GM12878 (cell line): ENCODE results near the gene SORCS2. TPM values are rescaled to one million over a fixed set of nuclear protein-coding genes. Genes with fewer than 3 reads are reported as not detected.

Source experiments
- ATAC-seq: fragments of 200-7000 bp; cut with Tn5 transposase; 3 replicates; pipeline ENCODE4 v1.9.1; 2020; ENCODE audit warnings: mild to moderate bottlenecking, moderate library complexity
- BruUV-seq: library from RNA; stranded (reverse); fragments of 400-500 nt; replicated peaks from 2 replicates; lab custom pipeline; 2021; lab: Mats Ljungman, UMichigan
- CTCF ChIA-PET: fragments of 300-600 bp; sonication (Branson Sonifier 250); formaldehyde crosslinking; extraction: SDS; loops from one replicate; lab custom pipeline; 2021; ENCODE audit warnings: inconsistent platforms; lab: Yijun Ruan, JAX
- POLR2A ChIA-PET: fragments of 350-600 bp; formaldehyde crosslinking; extraction: SDS; loops from one replicate; lab custom pipeline; 2021; ENCODE audit warnings: inconsistent platforms; lab: Charles Lee
- RAD21 ChIA-PET: fragments of 300-600 bp; sonication (Branson Sonifier 250); formaldehyde crosslinking; loops from one replicate; lab custom pipeline; 2023; ENCODE audit warnings: antibody characterized with exemption; ENCODE audit not compliant: unreplicated experiment; lab: Charles Lee
- SMC1A ChIA-PET: fragments of 300-600 bp; sonication (Branson Sonifier 250); formaldehyde crosslinking; loops from one replicate; lab custom pipeline; 2023; ENCODE audit not compliant: unreplicated experiment, uncharacterized antibody; lab: Charles Lee
- DNase-seq: peaks from one replicate; pipeline ENCODE4 v3.0.0-alpha.2; 2011; ENCODE audit warnings: low read depth, low spot score
- FAIRE-seq: peaks from 3 replicates; lab custom pipeline; 2011; peaks lifted over from hg19 to GRCh38; lab: Jason Lieb, UNC
- H2AFZ ChIP-seq: 2 replicates; pipeline ENCODE4 v1.6.0; 2011; ENCODE audit warnings: low read depth, low read length, control low read depth; ENCODE audit not compliant: control insufficient read depth
- H3K27ac ChIP-seq: 2 replicates; pipeline ENCODE4 v1.5.1; 2011; ENCODE audit warnings: control low read depth; ENCODE audit not compliant: control insufficient read depth, insufficient read depth
- H3K27me3 ChIP-seq, 2 experiments: replicated peaks in 1 of 2; 2 replicates each; pipeline versions ENCODE4 v1.6.0 to v1.6.1; 2011; ENCODE audit warnings: low read length in 1 of 2; ENCODE audit not compliant: control insufficient read depth in 2 of 2, insufficient read depth in 2 of 2
- H3K36me3 ChIP-seq, 2 experiments: 2 replicates each; pipeline ENCODE4 v1.5.1; 2011; ENCODE audit warnings: low read length in 1 of 2; ENCODE audit not compliant: control insufficient read depth in 2 of 2, insufficient read depth in 2 of 2
- H3K4me1 ChIP-seq: 2 replicates; pipeline ENCODE4 v1.6.1; 2011; ENCODE audit warnings: mild to moderate bottlenecking, low read length, moderate library complexity, mixed read lengths; ENCODE audit not compliant: control insufficient read depth, insufficient read depth
- H3K4me2 ChIP-seq: 2 replicates; pipeline ENCODE4 v1.6.0; 2011; ENCODE audit warnings: control low read depth; ENCODE audit not compliant: control insufficient read depth, insufficient read depth
- H3K4me3 ChIP-seq: fragments of 200-600 bp; sonication (generic); 2 replicates; pipeline ENCODE4 v1.5.1; 2016
- H3K79me2 ChIP-seq: 2 replicates; pipeline ENCODE4 v1.6.0; 2011; ENCODE audit warnings: low read length; ENCODE audit not compliant: control insufficient read depth, insufficient read depth
- H3K9ac ChIP-seq: 2 replicates; pipeline ENCODE4 v1.8.0; 2011; ENCODE audit warnings: low read length, control low read depth, mixed read lengths; ENCODE audit not compliant: control insufficient read depth, insufficient read depth
- H3K9me3 ChIP-seq: replicated peaks from 3 replicates; pipeline ENCODE4 v1.5.1; 2011; ENCODE audit warnings: mild to moderate bottlenecking, low read length; ENCODE audit not compliant: control insufficient read depth, insufficient read depth
- H4K20me1 ChIP-seq: 2 replicates; pipeline ENCODE4 v1.6.0; 2011; ENCODE audit not compliant: control insufficient read depth, insufficient read depth
- BACH1 ChIP-seq: fragments of 450-650 bp; IDR thresholded peaks from 2 replicates; pipeline ENCODE4 v1.6.1; 2017; ENCODE audit warnings: mild to moderate bottlenecking, borderline replicate concordance
- BCL11A ChIP-seq: IDR thresholded peaks from 2 replicates; pipeline ENCODE4 v1.6.1; 2011; ENCODE audit warnings: low read depth, low read length
- CHD1 ChIP-seq: IDR thresholded peaks from 2 replicates; pipeline ENCODE4 v1.6.1; 2012; ENCODE audit warnings: low read depth, low read length, improper control_type of control experiment
- CHD2 ChIP-seq: IDR thresholded peaks from 2 replicates; pipeline ENCODE4 v1.6.1; 2011; ENCODE audit warnings: low read depth, low read length, improper control_type of control experiment, borderline replicate concordance
- DPF2 ChIP-seq: fragments of 450-650 bp; IDR thresholded peaks from 2 replicates; pipeline ENCODE4 v1.6.1; 2017; ENCODE audit warnings: mild to moderate bottlenecking
- EZH2 ChIP-seq: IDR thresholded peaks from 2 replicates; pipeline ENCODE4 v1.6.1; 2012; ENCODE audit warnings: low read depth, mild to moderate bottlenecking, control low read depth, inconsistent platforms, low read length, borderline replicate concordance; ENCODE audit not compliant: control insufficient read depth
- HCFC1 ChIP-seq: fragments of 150-350 bp; IDR thresholded peaks from 2 replicates; pipeline ENCODE4 v1.6.1; 2014; ENCODE audit warnings: low read length
- HDAC2 ChIP-seq: fragments of 200-600 bp; sonication (generic); IDR thresholded peaks from 2 replicates; pipeline ENCODE4 v1.6.1; 2017
- IKZF2 ChIP-seq, 2 experiments: fragments of 450-650 bp; IDR thresholded peaks; 2 replicates each; pipeline ENCODE4 v1.6.1; 2017; ENCODE audit warnings: mild to moderate bottlenecking in 2 of 2, moderate library complexity in 2 of 2
- RAD51 ChIP-seq: fragments of 450-650 bp; IDR thresholded peaks from 2 replicates; pipeline ENCODE4 v1.6.1; 2016; ENCODE audit warnings: moderate library complexity, mild to moderate bottlenecking, inconsistent platforms
- RUNX3 ChIP-seq: IDR thresholded peaks from 2 replicates; pipeline ENCODE4 v1.6.1; 2012; ENCODE audit warnings: low read length, inconsistent platforms
- SMAD1 ChIP-seq: fragments of 450-650 bp; IDR thresholded peaks from 2 replicates; pipeline ENCODE4 v1.6.1; 2018; ENCODE audit warnings: mild to moderate bottlenecking, low read depth; ENCODE audit not compliant: partially characterized antibody
- SREBF1 ChIP-seq: IDR thresholded peaks from 2 replicates; pipeline ENCODE4 v1.6.1; 2012; ENCODE audit warnings: mild to moderate bottlenecking, low read length
- TCF12 ChIP-seq: IDR thresholded peaks from 2 replicates; pipeline ENCODE4 v1.6.1; 2011; ENCODE audit warnings: low read depth, mild to moderate bottlenecking, low read length
- YY1 ChIP-seq: IDR thresholded peaks from 2 replicates; pipeline ENCODE4 v1.6.1; 2011; ENCODE audit warnings: low read depth, mild to moderate bottlenecking, low read length
- ZNF217 ChIP-seq: fragments of 450-650 bp; IDR thresholded peaks from 2 replicates; pipeline ENCODE4 v1.6.1; 2017; ENCODE audit warnings: antibody characterized with exemption, mild to moderate bottlenecking
- WGBS: methylation state at CpG from one replicate; pipeline ENCODE4 v1.1.6; 2016; ENCODE audit warnings: low lambda C conversion rate; ENCODE audit not compliant: insufficient replicate concordance, insufficient coverage; ENCODE audit errors: missing lambda C conversion rate; 5-methylcytosine and 5-hydroxymethylcytosine counted together
- in situ Hi-C: fragments of 300-500 bp; cut with MboI; formaldehyde crosslinking; loops from 9 replicates; pipeline ENCODE4 v1.14.3; 2018; ENCODE audit warnings: mixed read lengths
- intact Hi-C: fragments of 100-400 bp; cut with micrococcal nuclease; formaldehyde crosslinking; loops from one replicate; pipeline ENCODE4 v1.14.2; 2022; ENCODE audit not compliant: unreplicated experiment
- polyA plus RNA-seq, 11 experiments: library from polyadenylated mRNA; depleted of rRNA in 4 of 11; unstranded in 6 of 11; stranded (reverse) in 5 of 11; fragments of >200 nt; fragmentation: Nextera tagmentation in 4 of 11; fragmentation: Illumina TruSeq in 1 of 11; extraction: Ambion mirVana in 4 of 11; extraction: Trizol in 1 of 11; gene quantifications; 1 replicate in 1 of 11; 2 replicates in 10 of 11; pipeline versions ENCODE4 v1.2.1 to v1.2.3, GENCODE V29; 2011 to 2016; ENCODE audit warnings: inconsistent platforms in 2 of 11, missing spikeins in 2 of 11, low read depth in 1 of 11
- total RNA-seq, 4 experiments: library from RNA; depleted of rRNA in 3 of 4; stranded (reverse); fragments of >200 nt in 3 of 4; fragmentation: Illumina TruSeq in 1 of 4; extraction: Trizol in 1 of 4; gene quantifications; 2 replicates each; pipeline versions ENCODE4 v1.2.1 to v1.2.3, GENCODE V29; 2013 to 2021
- TF ChIP-seq, protein P1 (sequence below): fragments of 450-650 bp; IDR thresholded peaks from 2 replicates; pipeline ENCODE4 v1.6.1; 2017; ENCODE audit warnings: mild to moderate bottlenecking, low read depth, inconsistent platforms; ENCODE audit not compliant: poor library complexity, severe bottlenecking

The SORCS2 gene
- total and polyA plus RNA-seq, 10 of the 15 experiments (the other 5 are each of a cell fraction or from before 2014, with no cell fraction given): 0.01 to 0.15 (median 0.05) TPM; not detected in 5

DNA sequence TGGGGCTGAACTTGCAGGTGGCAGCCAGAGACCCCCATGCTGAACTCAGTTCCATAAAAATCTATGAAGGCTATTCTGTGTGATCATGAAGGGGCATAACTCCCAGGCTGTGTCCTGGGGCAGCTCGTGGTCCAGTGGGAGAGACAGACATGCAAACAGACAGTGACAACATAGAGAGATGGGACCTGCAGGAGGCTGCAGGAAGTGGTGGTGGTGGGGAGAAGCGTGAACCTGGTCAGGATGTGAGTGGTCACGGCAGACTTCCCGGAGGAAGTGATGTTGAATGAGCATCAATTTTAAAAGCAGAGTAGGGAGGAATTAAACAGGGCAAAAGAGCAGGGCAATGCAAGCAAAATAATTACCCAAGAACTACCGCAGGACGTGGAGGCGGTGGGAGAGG, 23.2 kb upstream of the SORCS2 start:
- CTCF ChIA-PET: no interaction called here

More for the DNA sequence above, 23.2 kb upstream of the SORCS2 start:
- no peak for ATAC-seq
- H3K36me3 ChIP-seq: no peaks in the 10 kb centered on the region
- no peaks in the 10 kb centered on the region for H3K79me2 ChIP-seq
- no peak for FAIRE-seq
- no peaks in the 10 kb centered on the region for H4K20me1 ChIP-seq
- peaks cover 0 to 1% of the 10 kb centered on the region in 2 experiments; a peak in 2 of 4 replicates for H3K27me3 ChIP-seq
- no peak overlapping the region for H3K27ac ChIP-seq
- H3K4me2 ChIP-seq: no peak overlapping the region
- H2AFZ ChIP-seq: no peak overlapping the region
- no peak for TF ChIP-seq TCF12
- TF ChIP-seq BCL11A: no peak
- TF ChIP-seq HDAC2: no peak
- no peak for TF ChIP-seq CHD2
- no peak for TF ChIP-seq DPF2
- TF ChIP-seq, protein P1, sequence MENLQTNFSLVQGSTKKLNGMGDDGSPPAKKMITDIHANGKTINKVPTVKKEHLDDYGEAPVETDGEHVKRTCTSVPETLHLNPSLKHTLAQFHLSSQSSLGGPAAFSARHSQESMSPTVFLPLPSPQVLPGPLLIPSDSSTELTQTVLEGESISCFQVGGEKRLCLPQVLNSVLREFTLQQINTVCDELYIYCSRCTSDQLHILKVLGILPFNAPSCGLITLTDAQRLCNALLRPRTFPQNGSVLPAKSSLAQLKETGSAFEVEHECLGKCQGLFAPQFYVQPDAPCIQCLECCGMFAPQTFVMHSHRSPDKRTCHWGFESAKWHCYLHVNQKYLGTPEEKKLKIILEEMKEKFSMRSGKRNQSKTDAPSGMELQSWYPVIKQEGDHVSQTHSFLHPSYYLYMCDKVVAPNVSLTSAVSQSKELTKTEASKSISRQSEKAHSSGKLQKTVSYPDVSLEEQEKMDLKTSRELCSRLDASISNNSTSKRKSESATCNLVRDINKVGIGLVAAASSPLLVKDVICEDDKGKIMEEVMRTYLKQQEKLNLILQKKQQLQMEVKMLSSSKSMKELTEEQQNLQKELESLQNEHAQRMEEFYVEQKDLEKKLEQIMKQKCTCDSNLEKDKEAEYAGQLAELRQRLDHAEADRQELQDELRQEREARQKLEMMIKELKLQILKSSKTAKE: no peak
- TF ChIP-seq HCFC1: no peak
- no peak for TF ChIP-seq RUNX3
- no peak for TF ChIP-seq EZH2
- no peak for TF ChIP-seq ZNF217
- no peak for TF ChIP-seq YY1
- TF ChIP-seq RAD51: no peak
- TF ChIP-seq BACH1: no peak
- no peak for TF ChIP-seq SREBF1
- no peak for TF ChIP-seq SMAD1
- no peak for TF ChIP-seq IKZF2 (IDR thresholded peaks at IDR 0.05)
- TF ChIP-seq CHD1: no peak
- TF ChIP-seq, all 136 proteins: peak for 0
- H3K9me3 ChIP-seq: no peaks in the 10 kb centered on the region
- ChIA-PET RAD21 (no interaction called here), SMC1A (no interaction called here), POLR2A (no interaction called here)
- intact Hi-C loops: no loop called here
- no peaks in the 10 kb centered on the region for H3K4me1 ChIP-seq
- no peak overlapping the region for H3K9ac ChIP-seq
- DNase-seq: no peak
- BruUV-seq: no TSS peak
- in situ Hi-C loops: no loop called here
- 12% methylated on average over 7 of the region's 7 CpGs for WGBS
- no peak overlapping the region for H3K4me3 ChIP-seq
